Astrocyte (in vitro differentiated cells and primary cell): ENCODE measurements around the gene CTSE. TPM values are rescaled to one million over a fixed set of nuclear protein-coding genes. Genes with fewer than 3 reads are reported as not detected.

Source experiments
- DNase-seq: peaks from one replicate; pipeline ENCODE4 v3.0.0-alpha.2; 2010; ENCODE audit warnings: low read depth
- FAIRE-seq: peaks from 2 replicates; lab custom pipeline; 2011; peaks lifted over from hg19 to GRCh38; lab: Jason Lieb, UNC
- H2AFZ ChIP-seq: 2 replicates; pipeline ENCODE4 v1.6.0; 2012; ENCODE audit warnings: low read depth, low read length, inconsistent platforms
- H3K27ac ChIP-seq: 2 replicates; pipeline ENCODE4 v1.5.1; 2011; ENCODE audit warnings: low read depth, low read length, inconsistent platforms
- H3K27me3 ChIP-seq: 2 replicates; pipeline ENCODE4 v1.6.0; 2011; ENCODE audit warnings: low read length, inconsistent platforms; ENCODE audit not compliant: insufficient read depth
- H3K36me3 ChIP-seq: 2 replicates; pipeline ENCODE4 v1.5.1; 2011; ENCODE audit warnings: low read length, inconsistent platforms; ENCODE audit not compliant: insufficient read depth
- H3K4me1 ChIP-seq: 2 replicates; pipeline ENCODE4 v1.5.1; 2011; ENCODE audit warnings: low read length, inconsistent platforms; ENCODE audit not compliant: insufficient read depth
- H3K4me2 ChIP-seq: 2 replicates; pipeline ENCODE4 v1.6.0; 2012; ENCODE audit warnings: low read length, inconsistent platforms
- H3K4me3 ChIP-seq: 2 replicates; pipeline ENCODE4 v1.5.1; 2011; ENCODE audit warnings: low read depth, mild to moderate bottlenecking, low read length, inconsistent platforms; ENCODE audit not compliant: insufficient read depth
- H3K79me2 ChIP-seq: 2 replicates; pipeline ENCODE4 v1.6.0; 2012; ENCODE audit warnings: mild to moderate bottlenecking, low read length, inconsistent platforms; ENCODE audit not compliant: insufficient read depth
- H3K9ac ChIP-seq: 2 replicates; pipeline ENCODE4 v1.6.0; 2012; ENCODE audit warnings: mild to moderate bottlenecking, low read length, inconsistent platforms
- H3K9me3 ChIP-seq: 2 replicates; pipeline ENCODE4 v1.5.1; 2012; ENCODE audit warnings: low read depth, mild to moderate bottlenecking, low read length, inconsistent platforms; ENCODE audit not compliant: insufficient read depth
- H4K20me1 ChIP-seq: 2 replicates; pipeline ENCODE4 v1.6.0; 2012; ENCODE audit warnings: low read length, inconsistent platforms; ENCODE audit not compliant: insufficient read depth
- H3K27ac Mint-ChIP-seq: one replicate; pipeline ENCODE4 v1.8.0; 2021; ENCODE audit warnings: mild to moderate bottlenecking, mixed read lengths; ENCODE audit not compliant: unreplicated experiment
- H3K27me3 Mint-ChIP-seq: one replicate; pipeline ENCODE4 v1.8.0; 2021; ENCODE audit warnings: low read depth, mixed read lengths; ENCODE audit not compliant: unreplicated experiment
- H3K36me3 Mint-ChIP-seq: one replicate; pipeline ENCODE4 v1.8.0; 2021; ENCODE audit warnings: low read depth, mixed read lengths; ENCODE audit not compliant: unreplicated experiment
- H3K4me1 Mint-ChIP-seq: one replicate; pipeline ENCODE4 v1.8.0; 2021; ENCODE audit warnings: low read depth, mixed read lengths; ENCODE audit not compliant: unreplicated experiment
- H3K4me3 Mint-ChIP-seq: one replicate; pipeline ENCODE4 v1.8.0; 2021; ENCODE audit warnings: mild to moderate bottlenecking, moderate library complexity, mixed read lengths; ENCODE audit not compliant: unreplicated experiment
- H3K9me3 Mint-ChIP-seq: one replicate; pipeline ENCODE4 v1.8.0; 2021; ENCODE audit warnings: mild to moderate bottlenecking, mixed read lengths; ENCODE audit not compliant: unreplicated experiment
- CTCF ChIP-seq: IDR thresholded peaks from 2 replicates; pipeline ENCODE4 v1.5.1; 2011; ENCODE audit warnings: low read depth, mild to moderate bottlenecking, inconsistent platforms, low read length, moderate library complexity; ENCODE audit not compliant: insufficient read depth
- EZH2 ChIP-seq: IDR thresholded peaks from 2 replicates; pipeline ENCODE4 v1.6.1; 2012; ENCODE audit warnings: mild to moderate bottlenecking, low read length, inconsistent platforms; ENCODE audit not compliant: insufficient read depth
- total RNA-seq: library from RNA; stranded (reverse); gene quantifications from 2 replicates; pipeline ENCODE4 v1.2.1, GENCODE V29; 2021

The CTSE gene
- total RNA-seq, 1 donor from 2014 or later, result not detected

- H3K4me3 ChIP-seq, result no peak overlapping the region
- Mint-ChIP-seq H3K36me3 (peaks cover 2% of the 10 kb centered on the region), H3K9me3 (peaks cover 6% of the 10 kb centered on the region), H3K4me1 (peaks cover 6% of the 10 kb centered on the region), H3K27ac (no peak overlapping the region), H3K27me3 (peaks cover 18% of the 10 kb centered on the region), H3K4me3 (no peak overlapping the region)
- peaks cover 3% of the 10 kb centered on the region for H3K9me3 ChIP-seq
- FAIRE-seq, result no peak
- no peak overlapping the region for H3K9ac ChIP-seq
- peaks cover under 1% of the 10 kb centered on the region for H3K27me3 ChIP-seq
- no peak overlapping the region for H3K4me2 ChIP-seq
- H2AFZ ChIP-seq, result no peak overlapping the region
- H3K36me3 ChIP-seq, result no peaks in the 10 kb centered on the region
- DNase-seq, result no peak
- H3K79me2 ChIP-seq, result no peaks in the 10 kb centered on the region
- no peaks in the 10 kb centered on the region for H3K4me1 ChIP-seq
- H4K20me1 ChIP-seq, result no peaks in the 10 kb centered on the region
- TF ChIP-seq CTCF (no peak), EZH2 (no peak)
- no peak overlapping the region for H3K27ac ChIP-seq
Measured at GRCh38 chr1:206062464-206062863, 38.8 kb upstream of the CTSE start.

DNA sequence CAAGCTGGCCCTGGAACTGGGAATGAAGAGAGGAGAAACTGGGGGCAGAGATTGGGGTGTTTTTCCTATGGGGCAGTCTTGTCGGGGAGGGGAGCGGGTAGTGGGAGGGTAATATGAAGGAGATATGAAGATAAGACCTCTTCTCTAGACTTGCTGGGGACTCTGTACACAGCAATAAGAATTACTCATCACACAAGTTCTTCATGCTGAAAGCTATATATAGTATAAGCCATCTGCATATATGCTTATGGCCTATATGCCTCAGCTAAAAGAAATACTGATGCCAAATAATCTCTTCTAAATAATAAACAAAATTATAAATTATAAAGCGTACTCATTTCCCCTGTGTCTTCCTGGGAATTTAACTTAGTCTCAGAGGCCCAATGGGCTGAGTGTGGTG, 37.1 kb upstream of the CTSE start:
- H4K20me1 ChIP-seq, result no peaks in the 10 kb centered on the region
- DNase-seq (no peak), FAIRE-seq (no peak)
- no peak overlapping the region for H3K4me2 ChIP-seq
- no peaks in the 10 kb centered on the region for H3K79me2 ChIP-seq
- no peaks in the 10 kb centered on the region for H3K4me1 ChIP-seq
- Mint-ChIP-seq H3K36me3 (peaks cover 2% of the 10 kb centered on the region), H3K27me3 (peaks cover 19% of the 10 kb centered on the region), H3K4me1 (no peaks in the 10 kb centered on the region), H3K9me3 (peaks cover 6% of the 10 kb centered on the region), H3K27ac (no peak overlapping the region), H3K4me3 (no peak overlapping the region)
- H3K4me3 ChIP-seq, result no peak overlapping the region
- H3K36me3 ChIP-seq, result no peaks in the 10 kb centered on the region
- H3K9ac ChIP-seq, result no peak overlapping the region
- H2AFZ ChIP-seq, result no peak overlapping the region
- TF ChIP-seq EZH2 (no peak), CTCF (no peak)
- no peaks in the 10 kb centered on the region for H3K27me3 ChIP-seq
- no peak overlapping the region for H3K27ac ChIP-seq
- peaks cover 3% of the 10 kb centered on the region for H3K9me3 ChIP-seq

GRCh38 chr1:206059355-206059915, 35.7 kb upstream of the CTSE start:
- Mint-ChIP-seq H3K9me3 (peaks cover 6% of the 10 kb centered on the region), H3K36me3 (peaks cover 2% of the 10 kb centered on the region), H3K4me1 (no peaks in the 10 kb centered on the region), H3K27me3 (peaks cover 21% of the 10 kb centered on the region), H3K4me3 (no peak overlapping the region), H3K27ac (no peak overlapping the region)
- no peak overlapping the region for H3K9ac ChIP-seq
- no peaks in the 10 kb centered on the region for H3K4me1 ChIP-seq
- peaks cover 3% of the 10 kb centered on the region for H3K9me3 ChIP-seq
- no peaks in the 10 kb centered on the region for H4K20me1 ChIP-seq
- H3K27ac ChIP-seq, result no peak overlapping the region
- H3K4me2 ChIP-seq, result no peak overlapping the region
- no peaks in the 10 kb centered on the region for H3K36me3 ChIP-seq
- no peak overlapping the region for H2AFZ ChIP-seq
- H3K4me3 ChIP-seq, result no peak overlapping the region
- H3K27me3 ChIP-seq, result no peaks in the 10 kb centered on the region
- TF ChIP-seq EZH2, result no peak
- no peak for TF ChIP-seq CTCF
- DNase-seq (no peak), FAIRE-seq (no peak)
- H3K79me2 ChIP-seq, result no peaks in the 10 kb centered on the region
